Adipose tissue (tissue), 3 donors: ENCODE measurements around the gene SPAG7. TPM values are rescaled to one million over a fixed set of nuclear protein-coding genes. Genes with fewer than 3 reads are reported as not detected.
"Not testable (repeated sequence)": the region's sequence is repeated elsewhere in the genome, so short reads cannot be mapped to it uniquely, and the experiment has no call there.

Source experiments
- H3K27ac ChIP-seq: one replicate; pipeline ENCODE4 v1.5.1; 2013; ENCODE audit warnings: low read depth, low read length
- WGBS, 3 donors: extraction: QIAGEN DNeasy Blood & Tissue Kit; methylation state at CpG; one replicate each; pipeline ENCODE4 v1.1.7; 2013; 5-methylcytosine and 5-hydroxymethylcytosine counted together
- polyA plus RNA-seq, 3 donors: library from polyadenylated mRNA; stranded (reverse); fragments of 200-250 nt; gene quantifications; one replicate each; pipeline ENCODE4 v1.2.3, GENCODE V29; 2013
- donor health status: healthy with polysubstance abuse.
- donor health status: Bipolar disorder and iron deficiency.
- donor health status: healthy.

Gene SPAG7
- polyA plus RNA-seq, 3 donors: 34.0 to 73.9 (median 73.1) TPM

DNA sequence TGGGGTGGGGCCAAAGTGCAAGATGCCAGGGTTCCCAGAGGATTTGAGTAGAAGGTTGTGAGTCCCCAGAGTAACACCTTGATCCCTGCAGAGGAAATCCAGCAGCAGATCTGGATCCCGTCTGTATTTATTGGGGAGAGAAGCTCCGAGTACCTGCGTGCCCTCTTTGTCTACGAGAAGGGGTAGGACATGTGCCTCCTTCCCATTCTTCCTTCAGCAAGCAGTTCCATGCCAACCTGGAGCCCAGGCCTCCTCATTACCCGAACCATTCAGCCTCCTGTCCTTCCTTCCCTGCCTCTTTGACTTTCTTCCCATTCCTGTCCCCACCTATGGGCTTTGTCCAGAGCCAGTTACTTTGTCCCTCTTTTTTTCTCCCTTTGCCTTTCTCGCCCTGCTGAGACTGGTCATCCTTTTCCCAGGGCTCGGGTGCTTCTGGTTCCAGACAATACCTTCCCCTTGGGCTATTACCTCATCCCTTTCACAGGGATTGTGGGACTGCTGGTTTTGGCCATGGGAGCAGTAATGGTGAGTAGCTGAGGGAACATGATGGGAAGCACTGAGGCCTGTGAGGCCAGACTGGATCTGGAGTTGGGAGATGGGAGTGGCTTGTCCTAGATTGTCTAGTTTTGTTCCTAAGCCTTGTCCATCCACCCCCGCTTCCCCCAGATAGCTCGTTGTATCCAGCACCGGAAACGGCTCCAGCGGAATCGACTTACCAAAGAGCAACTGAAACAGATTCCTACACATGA is 24.7 kb downstream of the SPAG7 start:
- H3K27ac ChIP-seq: no peak overlapping the region
- 68 to 83% (median 76%) methylated on average over 13 of the region's 13 CpGs for whole genome bisulfite sequencing, 3 donors

DNA sequence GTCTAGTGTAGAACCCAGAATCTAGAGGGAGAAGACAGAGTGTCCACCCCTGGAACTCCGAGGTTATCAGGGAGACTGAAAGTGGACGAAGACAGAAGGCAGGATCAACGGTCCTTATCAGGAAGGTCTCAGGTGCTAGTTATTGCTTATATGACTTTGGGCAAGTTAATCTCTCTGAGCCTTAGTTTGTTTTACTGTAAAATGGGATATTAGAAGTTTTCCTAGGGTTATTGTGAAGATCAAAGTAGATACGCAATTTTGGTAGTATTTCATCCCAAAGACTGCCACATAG is 26.4 kb downstream of the SPAG7 start:
- H3K27ac ChIP-seq: no peak overlapping the region
- 41 to 50% (median 49%) methylated on average over 4 of the region's 4 CpGs for WGBS, 3 donors

DNA sequence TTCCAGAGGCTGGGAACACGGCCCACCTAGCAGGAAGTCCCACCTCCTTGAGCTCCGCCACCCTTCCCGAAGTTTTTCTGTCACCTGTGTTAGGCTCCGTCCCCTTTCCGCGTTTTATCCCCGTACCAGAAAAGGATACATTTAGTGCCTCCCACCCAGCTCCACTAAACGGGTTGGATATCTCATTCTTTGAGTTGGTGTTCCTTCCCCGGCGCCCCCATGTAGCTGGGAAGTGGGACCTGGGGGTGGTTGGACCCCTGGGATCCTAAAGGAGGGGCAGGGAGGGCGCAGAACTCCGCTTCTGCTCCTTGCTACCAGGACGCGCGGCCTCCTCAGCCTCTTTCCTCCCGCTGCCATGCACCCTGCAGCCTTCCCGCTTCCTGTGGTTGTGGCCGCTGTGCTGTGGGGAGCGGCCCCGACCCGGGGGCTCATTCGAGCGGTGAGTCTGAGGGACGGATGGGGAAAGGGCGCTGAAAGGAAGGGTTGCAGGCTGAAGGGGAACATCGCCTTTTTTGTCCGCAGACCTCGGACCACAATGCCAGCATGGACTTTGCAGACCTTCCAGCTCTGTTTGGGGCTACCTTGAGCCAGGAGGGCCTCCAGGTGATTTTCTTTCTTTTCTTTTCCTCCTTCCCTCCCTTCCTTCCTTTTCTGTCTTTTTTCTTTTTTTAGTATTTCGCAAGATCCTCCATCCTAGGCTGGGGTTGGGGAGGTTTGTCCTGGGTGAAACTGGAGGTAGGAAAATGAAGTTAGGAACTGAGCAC is 26.9 kb downstream of the SPAG7 start:
- H3K27ac ChIP-seq: peak overlapping the region; percentile 30
- WGBS, 3 donors: 0 to 1% (median 1%) methylated on average over 27 to 29 of the region's 29 CpGs

DNA sequence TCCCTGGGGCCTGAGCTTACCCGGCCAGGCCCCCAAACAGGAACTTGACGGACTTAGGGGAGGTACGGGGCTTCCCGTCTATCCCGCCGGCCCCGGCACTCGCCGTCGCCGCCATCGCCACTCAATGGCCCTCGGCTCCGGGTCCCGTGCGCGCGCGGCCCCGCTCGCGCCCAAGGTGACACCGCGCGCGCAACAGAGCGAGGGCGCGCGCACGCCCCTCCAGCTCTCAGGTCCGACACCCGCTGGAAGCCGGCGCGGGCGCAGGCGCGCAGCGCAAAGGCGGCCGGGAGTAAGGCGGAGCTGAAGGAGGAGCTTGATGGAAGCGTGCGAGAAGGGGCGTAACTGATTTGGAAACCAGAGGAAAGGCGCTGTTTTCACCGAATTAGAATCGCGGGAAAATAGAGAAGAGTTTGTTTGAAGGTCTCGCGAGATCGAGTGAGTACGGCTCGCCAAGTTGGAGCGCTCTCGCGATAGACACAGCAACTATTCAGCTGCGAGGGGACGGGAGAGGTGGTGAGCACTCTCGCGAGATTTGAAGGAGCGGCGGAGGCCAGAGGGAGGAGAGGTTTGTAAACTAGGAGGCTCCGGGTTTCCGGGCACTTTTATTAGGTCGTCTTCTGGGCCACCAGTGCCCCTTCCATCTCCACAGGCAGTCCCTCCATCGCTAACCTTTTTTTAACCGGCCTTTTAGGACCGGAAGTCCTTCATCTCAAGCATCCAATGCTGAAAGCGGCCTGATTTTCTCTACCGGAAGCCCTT is 27.6 kb downstream of the SPAG7 start, which contains the start of the genes RNF167 and SLC25A11:
TSS of gene RNF167 (plus strand) at position 473 of the 759 bp plus-strand sequence. CDS start 642 bp downstream, outside the sequence.
TSS of gene SLC25A11 (minus strand) at position 251 of the 759 bp plus-strand sequence. CDS start at position 115, 136 bp downstream.
- peak within 1 kb of the TSS; percentile 30 for H3K27ac ChIP-seq

DNA sequence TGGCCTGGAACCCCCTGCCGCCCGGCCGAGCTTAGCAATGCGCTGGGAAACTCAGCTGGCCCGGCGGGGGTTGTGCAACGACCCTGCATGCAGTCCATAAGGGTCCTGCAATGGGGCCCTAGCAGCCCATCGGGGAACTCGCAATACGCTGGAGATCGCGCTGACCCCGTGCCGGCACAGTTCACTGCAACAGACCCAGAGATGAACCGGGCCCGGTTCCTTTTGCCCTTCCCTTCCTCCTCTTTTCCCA is 28.1 kb downstream of the SPAG7 start:
- WGBS, 3 donors: 0 to 1% (median 0%) methylated on average over 16 of the region's 16 CpGs

More for the DNA sequence above, 27.6 kb downstream of the SPAG7 start, which contains the start of the genes RNF167 and SLC25A11:
- 0% methylated on average over 72 of the region's 72 CpGs for WGBS, 3 donors

DNA sequence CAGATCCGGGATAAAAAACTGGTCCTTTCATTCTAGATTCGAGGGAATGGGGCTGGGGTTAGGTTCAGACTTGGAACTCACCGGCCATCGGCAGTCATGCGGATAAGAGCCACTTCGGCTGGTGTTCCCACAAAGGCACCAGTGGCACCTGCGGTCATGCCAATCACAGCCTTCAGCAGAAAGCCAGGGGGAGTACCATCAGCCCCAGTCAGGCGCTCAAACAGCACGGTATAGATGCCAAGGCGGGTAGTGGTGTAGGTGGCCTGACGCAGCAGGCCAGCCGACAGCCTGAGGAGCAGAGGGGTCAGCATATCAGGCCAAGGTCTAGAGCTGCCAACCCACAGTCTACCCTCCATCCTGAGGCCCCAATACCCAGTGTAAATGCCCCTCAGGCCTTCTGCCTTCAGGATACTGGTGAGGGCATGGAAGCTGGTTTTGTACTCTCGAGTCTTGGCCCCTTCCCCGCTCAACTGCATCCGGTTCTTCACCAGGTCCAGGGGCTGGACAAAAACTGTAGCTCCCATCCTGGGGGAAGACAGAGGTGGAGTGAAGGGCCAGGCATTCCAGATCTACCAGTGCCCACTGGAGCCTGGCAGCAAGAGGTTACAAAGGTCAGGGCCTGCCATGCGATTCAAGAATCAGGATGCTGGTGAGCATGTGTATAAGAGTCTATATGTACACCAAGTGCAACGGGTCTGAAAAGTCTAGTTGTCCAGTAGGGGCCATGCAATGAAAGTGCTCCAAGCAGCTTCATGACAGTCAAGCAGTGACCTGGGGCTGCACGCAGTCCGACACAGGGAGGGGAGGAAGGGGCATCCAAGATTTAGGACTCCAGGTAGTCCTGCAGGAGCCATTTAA is 28.7 kb downstream of the SPAG7 start:
- peak overlapping the region; percentile 22 for H3K27ac ChIP-seq
- 51 to 63% (median 59%) methylated on average over 19 of the region's 19 CpGs for WGBS, 3 donors

More for the DNA sequence above, 28.1 kb downstream of the SPAG7 start:
- H3K27ac ChIP-seq: peak overlapping the region; percentile 22

DNA sequence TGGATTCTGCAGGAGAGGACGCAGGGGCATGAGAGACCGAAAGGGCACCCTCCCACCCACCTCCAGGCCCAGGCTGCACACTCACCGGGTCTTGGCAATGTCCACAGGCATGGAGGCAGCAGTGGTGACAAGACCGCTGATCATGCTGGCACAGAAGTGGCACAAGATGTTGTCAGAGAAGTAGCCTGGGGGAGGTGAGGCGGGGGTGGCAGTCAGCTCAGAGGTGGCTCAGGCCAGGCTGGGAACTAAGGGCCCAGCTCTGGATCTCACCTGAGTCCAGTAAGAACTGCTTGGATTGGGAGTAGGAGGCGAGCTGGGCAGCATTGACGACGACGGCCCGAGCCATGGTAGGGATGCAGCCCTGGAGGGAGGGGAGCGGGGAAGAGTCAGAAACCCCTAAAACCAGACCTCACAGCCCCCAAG is 29.5 kb downstream of the SPAG7 start:
- H3K27ac ChIP-seq: no peak overlapping the region
- 86 to 93% (median 90%) methylated on average over 11 of the region's 11 CpGs for WGBS, 3 donors

DNA sequence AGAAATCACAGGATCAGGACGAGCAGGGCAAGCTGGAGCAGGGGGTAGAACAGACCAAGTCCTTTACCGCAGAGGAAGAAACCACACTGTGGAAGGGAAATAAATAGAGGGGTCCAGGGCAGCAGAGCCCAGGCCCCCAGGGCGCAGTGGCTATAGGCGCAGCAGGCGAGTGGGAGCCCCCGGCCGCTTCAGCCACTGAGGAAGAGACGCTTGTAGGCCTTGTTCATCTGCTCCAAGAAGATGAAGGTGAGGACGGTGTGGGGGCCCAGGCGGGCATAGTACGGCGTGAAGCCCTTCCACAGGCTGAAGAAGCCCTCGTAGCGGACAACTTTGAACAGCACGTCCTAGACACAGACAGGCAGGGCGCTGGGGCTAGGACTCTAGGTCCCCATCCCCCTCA is 30.1 kb downstream of the SPAG7 start:
- no peak overlapping the region for H3K27ac ChIP-seq
- WGBS, 3 donors: 91 to 94% (median 92%) methylated on average over 16 of the region's 16 CpGs

DNA sequence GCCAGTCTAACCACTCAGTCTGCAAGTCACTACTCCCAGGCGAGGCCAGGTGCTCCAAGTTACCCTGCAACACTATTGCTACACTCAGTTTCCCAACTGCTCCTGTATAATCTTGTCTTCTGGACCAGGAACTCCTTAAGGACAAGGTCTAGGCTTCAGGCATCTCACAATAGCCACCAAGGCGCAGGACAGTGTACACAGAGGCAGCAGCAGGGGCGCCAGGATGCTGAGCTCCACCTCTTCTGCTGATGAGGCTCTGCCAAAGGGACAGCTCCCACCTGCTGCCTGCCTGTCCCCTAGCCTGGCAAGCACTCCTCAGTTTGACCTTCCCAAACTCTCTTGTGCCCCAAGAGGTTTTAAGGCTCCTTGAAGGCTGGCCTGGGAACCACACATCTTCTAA is 31.2 kb downstream of the SPAG7 start:
- 82 to 96% (median 86%) methylated on average over 3 of the region's 3 CpGs for WGBS, 3 donors
- H3K27ac ChIP-seq: no peak overlapping the region

DNA sequence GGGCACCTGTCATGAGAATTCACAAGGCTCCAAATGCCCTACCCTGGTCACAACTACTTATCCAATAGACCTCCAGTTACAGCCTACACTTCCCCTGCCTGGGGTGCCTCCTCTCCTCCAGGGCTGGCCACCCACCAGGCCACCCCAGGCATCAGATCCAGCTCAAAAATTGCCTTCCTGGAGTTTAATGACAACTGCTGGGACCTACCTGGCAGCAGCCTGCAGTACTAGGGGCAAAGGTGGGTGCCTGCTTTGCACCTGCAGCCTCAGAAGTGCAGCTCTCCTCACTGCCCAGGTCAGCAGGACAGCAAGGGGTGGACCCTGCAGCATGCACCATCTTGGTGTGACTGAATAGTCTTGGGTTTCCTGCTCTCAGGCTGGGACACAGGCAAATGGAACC is 32.0 kb downstream of the SPAG7 start:
- H3K27ac ChIP-seq: no peak overlapping the region

DNA sequence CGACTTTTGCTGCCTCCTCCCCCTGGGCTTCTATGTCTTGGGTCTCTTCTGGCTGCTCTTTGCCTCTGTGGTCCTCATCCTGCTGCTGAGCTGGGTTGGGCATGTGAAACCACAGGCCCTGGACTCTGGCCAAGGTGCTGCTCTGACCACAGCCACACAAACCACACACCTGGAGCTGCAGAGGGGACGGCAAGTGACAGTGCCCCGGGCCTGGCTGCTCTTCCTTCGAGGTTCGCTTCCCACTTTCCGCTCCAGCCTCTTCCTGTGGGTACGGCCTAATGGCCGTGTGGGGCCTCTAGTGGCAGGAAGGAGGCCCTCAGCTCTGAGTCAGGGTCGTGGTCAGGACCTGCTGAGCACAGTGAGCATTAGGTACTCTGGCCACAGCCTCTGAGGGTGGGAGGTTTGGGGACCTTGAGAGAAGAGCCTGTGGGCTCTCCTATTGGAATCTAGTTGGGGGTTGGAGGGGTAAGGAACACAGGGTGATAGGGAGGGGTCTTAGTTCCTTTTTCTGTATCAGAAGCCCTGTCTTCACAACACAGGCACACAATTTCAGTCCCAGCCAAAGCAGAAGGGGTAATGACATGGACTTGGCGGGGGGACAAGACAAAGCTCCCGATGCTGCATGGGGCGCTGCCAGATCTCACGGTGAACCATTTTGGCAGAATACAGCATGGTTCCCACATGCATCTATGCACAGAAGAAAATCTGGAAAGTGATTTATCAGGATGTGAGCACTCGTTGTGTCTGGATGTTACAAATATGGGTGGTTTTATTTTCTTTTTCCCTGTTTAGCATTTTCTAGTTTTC is 33.2 kb downstream of the SPAG7 start:
- 20 to 27% (median 22%) methylated on average over 14 of the region's 14 CpGs for WGBS, 3 donors
- no peak overlapping the region for H3K27ac ChIP-seq

DNA sequence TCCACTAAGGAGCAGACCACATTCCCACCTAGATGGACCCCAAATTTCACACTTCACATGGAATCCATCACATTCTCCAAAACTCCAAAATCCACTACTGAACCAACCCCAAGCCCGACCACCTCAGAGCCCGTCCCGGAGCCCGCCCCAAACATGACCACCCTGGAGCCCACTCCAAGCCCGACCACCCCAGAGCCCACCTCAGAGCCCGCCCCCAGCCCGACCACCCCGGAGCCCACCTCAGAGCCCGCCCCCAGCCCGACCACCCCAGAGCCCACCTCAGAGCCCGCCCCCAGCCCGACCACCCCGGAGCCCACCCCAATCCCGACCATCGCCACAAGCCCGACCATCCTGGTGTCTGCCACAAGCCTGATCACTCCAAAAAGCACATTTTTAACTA is 34.0 kb downstream of the SPAG7 start:
- no peak overlapping the region for H3K27ac ChIP-seq
- WGBS, 3 donors: 69 to 79% (median 76%) methylated on average over 12 to 16 of the region's 16 CpGs

DNA sequence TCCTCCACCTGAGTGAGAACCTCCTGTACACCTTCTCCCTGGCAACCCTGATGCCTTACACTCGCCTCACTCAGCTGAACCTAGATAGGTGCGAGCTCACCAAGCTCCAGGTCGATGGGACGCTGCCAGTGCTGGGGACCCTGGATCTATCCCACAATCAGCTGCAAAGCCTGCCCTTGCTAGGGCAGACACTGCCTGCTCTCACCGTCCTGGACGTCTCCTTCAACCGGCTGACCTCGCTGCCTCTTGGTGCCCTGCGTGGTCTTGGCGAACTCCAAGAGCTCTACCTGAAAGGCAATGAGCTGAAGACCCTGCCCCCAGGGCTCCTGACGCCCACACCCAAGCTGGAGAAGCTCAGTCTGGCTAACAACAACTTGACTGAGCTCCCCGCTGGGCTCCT is 34.9 kb downstream of the SPAG7 start:
- WGBS, 3 donors: 79 to 94% (median 92%) methylated on average over 12 of the region's 12 CpGs
- H3K27ac ChIP-seq: no peak overlapping the region

DNA sequence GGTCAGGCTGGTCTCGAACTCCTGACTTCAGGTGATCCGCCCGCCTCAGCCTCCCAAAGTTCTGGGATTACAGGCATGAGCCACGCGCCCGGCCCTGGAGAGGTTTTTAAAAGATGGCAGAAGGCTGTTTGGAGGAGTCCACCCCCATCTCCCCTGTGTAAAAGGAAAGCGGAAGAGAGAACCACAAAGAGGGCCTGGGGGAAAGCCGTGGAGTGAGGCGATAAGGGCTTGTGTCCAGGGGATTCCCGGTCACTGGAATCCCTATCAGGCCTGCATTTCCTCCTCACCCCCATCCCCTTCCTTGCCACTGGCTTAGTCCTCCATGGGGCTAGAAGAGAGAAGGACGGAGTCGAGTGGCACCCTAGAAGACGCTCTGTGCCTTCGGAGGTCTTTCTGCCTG is 35.7 kb downstream of the SPAG7 start, which contains the start of gene GP1BA:
TSS of gene GP1BA (plus strand) at position 315 of the 400 bp plus-strand sequence. CDS start 328 bp downstream, outside the sequence.
- no peak within 1 kb of the TSS for H3K27ac ChIP-seq
- WGBS, 3 donors: 53 to 82% (median 53%) methylated on average over 14 of the region's 14 CpGs

DNA sequence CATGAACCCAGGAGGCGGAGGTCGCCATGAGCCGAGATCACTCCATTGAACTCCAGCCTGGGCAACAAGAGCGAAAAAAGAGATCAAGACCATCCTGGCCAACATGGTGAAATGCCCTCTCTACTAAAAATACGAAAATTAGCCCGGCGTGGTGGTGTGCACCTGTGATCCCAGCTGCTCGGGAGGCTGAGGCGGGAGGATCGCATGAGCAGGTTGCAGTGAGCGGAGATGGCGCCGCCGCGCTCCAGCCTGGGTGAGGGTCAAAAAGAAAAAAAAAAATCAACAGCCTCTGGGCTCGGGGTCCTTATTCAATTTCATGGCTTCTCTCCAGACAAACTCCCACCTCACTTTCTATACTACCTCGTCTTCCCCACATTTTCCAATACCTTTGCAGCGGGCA is 38.7 kb downstream of the SPAG7 start:
- 95 to 98% (median 96%) methylated on average over 18 of the region's 18 CpGs for WGBS, 3 donors
- H3K27ac ChIP-seq: no peak overlapping the region

DNA sequence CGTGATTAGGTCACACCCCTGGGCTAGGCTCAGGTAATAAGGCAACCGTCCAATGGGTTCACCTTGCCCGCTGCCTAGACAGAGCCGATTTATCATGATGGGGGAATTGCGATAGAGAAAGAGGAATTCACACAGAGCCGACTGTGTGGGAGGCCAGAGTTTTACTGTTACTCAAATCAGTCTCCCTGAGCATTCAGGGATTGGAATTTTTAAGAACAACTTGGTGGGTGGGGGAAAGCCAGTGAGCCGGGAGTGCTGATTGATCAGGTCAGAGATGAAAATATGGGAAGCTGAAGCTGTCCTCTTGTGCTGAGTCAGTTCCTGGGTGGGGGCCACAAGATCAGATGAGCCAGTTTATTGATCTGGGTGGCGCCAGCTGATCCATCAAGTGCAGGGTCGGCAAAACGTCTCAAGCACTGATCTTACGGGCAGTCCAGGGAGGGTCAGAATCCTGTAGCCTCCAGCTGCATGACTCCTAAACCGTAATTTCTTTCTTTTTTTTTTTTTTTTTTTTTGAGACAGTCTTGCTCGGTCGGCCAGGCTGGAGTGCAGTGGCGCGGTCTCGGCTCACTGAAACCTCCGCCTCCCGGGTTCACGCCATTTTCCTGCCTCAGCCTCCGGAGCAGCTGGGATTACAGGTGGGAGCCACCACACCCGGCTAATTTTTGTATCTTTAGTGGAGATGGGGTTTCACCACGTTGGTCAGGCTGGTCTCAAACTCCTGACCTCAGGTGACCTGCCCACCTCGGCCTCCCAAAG is 40.9 kb downstream of the SPAG7 start:
- not testable (repeated sequence) for H3K27ac ChIP-seq

DNA sequence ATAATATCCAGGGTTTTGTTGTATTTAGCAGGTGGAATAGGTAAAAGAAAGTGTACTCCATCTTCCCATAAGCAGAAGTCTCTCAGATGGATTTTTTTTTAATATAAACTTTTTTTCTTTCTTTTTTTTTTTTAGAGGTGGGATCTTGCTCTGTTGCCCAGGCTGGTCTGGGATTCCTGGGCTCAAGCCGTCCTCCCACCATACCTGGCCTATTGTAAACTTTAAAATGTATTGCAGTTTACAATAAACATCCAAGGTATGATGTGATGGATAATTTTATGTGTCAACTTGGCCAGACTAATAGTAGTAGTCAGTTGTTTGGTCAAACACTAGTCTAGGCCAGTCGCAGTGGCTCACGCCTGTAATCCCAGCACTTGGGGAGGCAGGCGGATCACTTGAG is 46.3 kb downstream of the SPAG7 start:
- no peak overlapping the region for H3K27ac ChIP-seq
- WGBS, 3 donors: 92 to 95% (median 95%) methylated on average over 4 of the region's 4 CpGs

More for the DNA sequence above, 40.9 kb downstream of the SPAG7 start:
- 83 to 86% (median 84%) methylated on average over 24 of the region's 24 CpGs for WGBS, 3 donors
